GM12875 (cell line): Measurements from ENCODE around the gene DLGAP4.

Source experiments
- H3K4me3 ChIP-seq: one replicate; pipeline ENCODE4 v1.5.1; 2011; ENCODE audit warnings: low read depth, low read length, control low read depth
- CTCF ChIP-seq: IDR thresholded peaks from 2 replicates; pipeline ENCODE4 v1.5.1; 2011; ENCODE audit warnings: low read depth, mild to moderate bottlenecking, control low read depth, inconsistent platforms, low read length, moderate library complexity, borderline replicate concordance; ENCODE audit not compliant: insufficient read depth

The DLGAP4 gene

DNA sequence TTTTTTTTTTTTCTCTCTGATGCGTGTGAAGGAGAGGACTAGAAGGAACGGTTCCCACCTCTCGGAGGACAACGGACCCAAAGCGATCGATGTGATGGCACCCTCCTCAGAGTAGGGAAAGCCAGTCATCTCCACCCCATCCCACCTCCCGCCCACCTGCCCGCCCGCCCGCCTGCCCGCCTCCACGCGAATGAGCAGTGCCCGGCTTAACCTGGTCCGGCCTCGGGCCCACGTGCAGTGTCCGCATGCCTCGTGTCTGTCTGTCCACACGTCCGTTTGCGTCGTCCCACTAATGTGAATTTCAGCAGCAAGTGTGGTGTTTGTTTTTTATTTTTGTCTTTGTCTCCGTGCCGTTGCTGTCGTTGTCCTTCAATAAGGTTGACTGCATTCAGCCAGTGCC, 193.1 kb downstream of the DLGAP4 start:
- TF ChIP-seq CTCF, result no peak
- H3K4me3 ChIP-seq, result no peak overlapping the region

DNA sequence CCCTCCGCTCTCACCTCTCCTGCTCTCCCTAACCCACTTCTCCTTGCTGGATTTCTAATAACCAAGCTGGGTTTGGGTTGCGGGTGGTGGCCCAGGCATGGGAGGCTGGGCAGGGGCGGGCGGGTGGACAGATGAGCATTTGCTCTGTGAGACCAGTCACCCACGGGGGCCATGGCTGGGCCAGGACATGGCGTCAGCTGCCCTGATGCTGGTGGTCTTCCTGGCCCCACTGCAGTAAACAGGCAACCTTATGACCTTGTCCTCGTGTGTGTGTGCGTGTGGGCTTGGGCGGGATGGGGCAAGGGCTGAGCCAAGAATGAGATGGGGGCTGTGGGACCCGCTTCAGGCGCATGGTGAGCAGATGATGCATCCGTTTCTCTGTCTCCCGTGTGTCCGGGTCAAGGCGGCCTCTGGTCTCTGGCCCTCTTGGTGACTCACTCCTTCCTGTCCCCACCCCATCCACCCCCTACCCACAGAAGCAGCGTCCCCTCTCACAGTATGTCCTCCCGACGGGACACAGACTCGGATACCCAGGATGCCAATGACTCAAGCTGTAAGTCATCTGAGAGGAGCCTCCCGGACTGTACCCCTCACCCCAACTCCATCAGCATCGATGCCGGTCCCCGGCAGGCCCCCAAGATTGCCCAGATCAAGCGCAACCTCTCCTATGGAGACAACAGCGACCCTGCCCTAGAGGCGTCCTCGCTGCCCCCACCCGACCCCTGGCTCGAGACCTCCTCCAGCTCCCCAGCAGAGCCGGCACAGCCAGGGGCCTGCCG, 193.8 kb downstream of the DLGAP4 start:
- H3K4me3 ChIP-seq, result no peak overlapping the region
- no peak for TF ChIP-seq CTCF

- TF ChIP-seq CTCF, result no peak
- H3K4me3 ChIP-seq, result no peak overlapping the region
Measured at GRCh38 chr20:36501367-36502006, 195.3 kb downstream of the DLGAP4 start.

DNA sequence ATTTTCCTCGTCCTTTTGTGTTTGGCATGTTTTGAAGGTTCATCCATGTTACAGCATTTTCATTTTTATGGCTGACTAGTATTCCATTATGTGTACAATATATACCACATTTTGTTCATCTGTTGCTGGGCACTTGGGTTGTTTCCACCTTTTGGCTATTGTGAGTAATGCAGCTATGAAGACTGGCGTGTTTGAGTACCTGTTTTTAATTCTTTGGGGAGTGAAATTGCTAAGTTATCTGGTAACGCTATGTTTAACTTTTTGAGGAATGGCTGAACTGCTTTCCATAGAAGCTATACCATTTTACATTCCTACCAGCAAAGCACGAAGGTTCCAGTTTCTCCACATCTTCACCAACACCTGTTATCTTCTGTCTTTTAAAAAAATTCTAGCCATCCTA, 198.2 kb downstream of the DLGAP4 start:
- no peak overlapping the region for H3K4me3 ChIP-seq
- no peak for TF ChIP-seq CTCF

DNA sequence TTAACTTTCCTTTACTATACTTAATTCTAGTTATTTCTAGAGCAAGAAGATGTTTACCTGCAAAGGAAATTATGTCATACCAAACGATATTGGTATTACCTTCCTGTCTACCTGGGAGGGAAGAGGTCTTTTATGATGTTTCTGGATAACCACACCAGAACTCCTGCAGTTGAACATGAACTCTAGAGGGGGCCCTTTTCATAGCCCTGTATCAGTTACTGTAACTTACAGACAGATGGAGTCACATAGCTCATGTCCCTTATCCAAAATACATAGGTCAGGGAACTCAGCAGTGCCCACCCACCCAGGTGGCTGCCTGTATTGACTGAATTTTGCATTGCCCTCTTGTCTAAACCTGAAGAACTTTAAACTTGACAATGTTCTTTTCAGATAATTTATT, 200.1 kb downstream of the DLGAP4 start:
- no peak overlapping the region for H3K4me3 ChIP-seq
- TF ChIP-seq CTCF, result 0 out of 2 replicates have a peak, but pooled peaks have one; percentile 9

GRCh38 chr20:36507746-36508145, 201.6 kb downstream of the DLGAP4 start:
- TF ChIP-seq CTCF, result no peak
- no peak overlapping the region for H3K4me3 ChIP-seq
